GM18502 (cell line): ENCODE results near the gene ESRRA.

Source experiments
- ATAC-seq: cut with Tn5 transposase; IDR thresholded peaks from one replicate; pipeline ENCODE4 v1.9.1; 2021; ENCODE audit warnings: mild to moderate bottlenecking; ENCODE audit not compliant: unreplicated experiment, poor library complexity

The ESRRA gene

GRCh38 chr11:64305075-64305690 is at the start of gene ESRRA:
TSS of gene ESRRA (plus strand) at chr11:64305524. CDS start at chr11:64307180, 1,656 bp downstream.
- peak; percentile 70 for ATAC-seq

- no peak for ATAC-seq
Observed at GRCh38 chr11:64256300-64256699, 49.0 kb upstream of the ESRRA start.

- no peak for ATAC-seq
Observed at GRCh38 chr11:64258356-64258755, 47.0 kb upstream of the ESRRA start.

GRCh38 chr11:64258946-64259532 is 46.3 kb upstream of the ESRRA start:
- ATAC-seq: no peak

- ATAC-seq: no peak
Observed at GRCh38 chr11:64259533-64260067, 45.7 kb upstream of the ESRRA start.

GRCh38 chr11:64260147-64260708 is 45.1 kb upstream of the ESRRA start:
- ATAC-seq: no peak

GRCh38 chr11:64261556-64262080 is 43.7 kb upstream of the ESRRA start:
- no peak for ATAC-seq

GRCh38 chr11:64262271-64263002 is 42.9 kb upstream of the ESRRA start:
- no peak for ATAC-seq

- ATAC-seq: no peak
Observed at GRCh38 chr11:64263021-64263946, 42.0 kb upstream of the ESRRA start.

GRCh38 chr11:64263947-64264317 is 41.4 kb upstream of the ESRRA start:
- ATAC-seq: no peak

GRCh38 chr11:64264371-64264852 is 40.9 kb upstream of the ESRRA start:
- ATAC-seq: no peak

- ATAC-seq: no peak
Observed at GRCh38 chr11:64265176-64266160, 39.9 kb upstream of the ESRRA start.

- no peak for ATAC-seq
Observed at GRCh38 chr11:64266339-64266738, 39.0 kb upstream of the ESRRA start.

GRCh38 chr11:64267207-64267945 is 37.9 kb upstream of the ESRRA start:
- no peak for ATAC-seq

- no peak for ATAC-seq
Observed at GRCh38 chr11:64268025-64268892, 37.1 kb upstream of the ESRRA start.

- ATAC-seq: peak; percentile 8
Observed at GRCh38 chr11:64268893-64269539, 36.3 kb upstream of the ESRRA start.
